SU-DHL-6 (cell line): ENCODE data around the gene CRB2.

ENCODE experiments used
- EZH2phosphoT487 ChIP-seq: fragments of 200-600 bp; sonication (generic), shearing (Covaris generic); conservative IDR thresholded peaks from 2 replicates; pipeline ENCODE4 v1.6.1; 2018; ENCODE audit warnings: mild to moderate bottlenecking, antibody characterized with exemption, low read length, moderate library complexity, mixed read lengths
- TF ChIP-seq, protein P1 (sequence below): fragments of 200-600 bp; sonication (generic); IDR thresholded peaks from one replicate; pipeline ENCODE4 v1.5.1; 2017; ENCODE audit warnings: antibody characterized with exemption, mild to moderate bottlenecking, low read length, moderate library complexity; ENCODE audit not compliant: insufficient read depth, poor library complexity, severe bottlenecking

DNA sequence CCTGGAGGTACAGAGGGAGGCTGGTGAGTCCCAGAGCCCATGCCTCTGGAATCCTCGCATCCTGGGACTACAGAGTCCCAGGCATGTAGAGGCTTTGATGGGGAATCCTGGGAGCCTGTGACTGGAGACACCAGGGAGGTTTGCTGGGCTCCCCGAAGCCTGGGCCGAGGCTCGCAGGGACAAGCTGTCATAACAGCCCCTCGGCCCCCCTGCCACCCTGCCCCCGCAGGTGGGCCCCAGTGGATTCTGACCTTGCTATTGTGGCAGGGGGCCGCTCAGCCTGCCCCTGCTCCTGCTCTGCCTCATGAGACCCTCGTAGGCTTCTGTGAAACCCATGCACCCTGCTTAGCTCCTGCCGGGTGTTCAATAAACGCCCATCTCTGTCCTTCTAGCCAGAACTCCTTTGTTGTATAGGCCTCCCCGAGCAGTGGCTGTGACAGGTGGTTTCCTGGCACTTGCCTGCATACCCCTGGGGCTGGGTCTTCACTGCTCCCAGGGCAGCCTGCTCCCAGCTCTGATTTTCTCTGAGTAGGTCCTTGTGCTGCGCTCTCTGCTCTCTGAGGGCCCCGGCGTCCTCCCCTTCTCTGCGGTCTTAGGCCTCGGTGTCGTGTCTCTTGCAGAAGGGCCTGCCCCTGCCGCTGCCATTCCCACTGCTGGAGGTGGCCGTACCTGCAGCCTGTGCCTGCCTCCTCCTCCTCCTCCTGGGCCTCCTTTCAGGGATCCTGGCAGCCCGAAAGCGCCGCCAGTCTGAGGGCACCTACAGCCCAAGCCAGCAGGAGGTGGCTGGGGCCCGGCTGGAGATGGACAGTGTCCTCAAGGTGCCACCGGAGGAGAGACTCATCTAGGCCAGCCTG, 20.4 kb downstream of the CRB2 start:
- TF ChIP-seq, protein P1, sequence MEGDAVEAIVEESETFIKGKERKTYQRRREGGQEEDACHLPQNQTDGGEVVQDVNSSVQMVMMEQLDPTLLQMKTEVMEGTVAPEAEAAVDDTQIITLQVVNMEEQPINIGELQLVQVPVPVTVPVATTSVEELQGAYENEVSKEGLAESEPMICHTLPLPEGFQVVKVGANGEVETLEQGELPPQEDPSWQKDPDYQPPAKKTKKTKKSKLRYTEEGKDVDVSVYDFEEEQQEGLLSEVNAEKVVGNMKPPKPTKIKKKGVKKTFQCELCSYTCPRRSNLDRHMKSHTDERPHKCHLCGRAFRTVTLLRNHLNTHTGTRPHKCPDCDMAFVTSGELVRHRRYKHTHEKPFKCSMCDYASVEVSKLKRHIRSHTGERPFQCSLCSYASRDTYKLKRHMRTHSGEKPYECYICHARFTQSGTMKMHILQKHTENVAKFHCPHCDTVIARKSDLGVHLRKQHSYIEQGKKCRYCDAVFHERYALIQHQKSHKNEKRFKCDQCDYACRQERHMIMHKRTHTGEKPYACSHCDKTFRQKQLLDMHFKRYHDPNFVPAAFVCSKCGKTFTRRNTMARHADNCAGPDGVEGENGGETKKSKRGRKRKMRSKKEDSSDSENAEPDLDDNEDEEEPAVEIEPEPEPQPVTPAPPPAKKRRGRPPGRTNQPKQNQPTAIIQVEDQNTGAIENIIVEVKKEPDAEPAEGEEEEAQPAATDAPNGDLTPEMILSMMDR, result no peak
- no peak for TF ChIP-seq EZH2phosphoT487
